HCT116 (cell line): ENCODE data around the gene TRPV5. TPM values are rescaled to one million over a fixed set of nuclear protein-coding genes. Genes with fewer than 3 reads are reported as not detected.
"Not testable (repeated sequence)": the region's sequence is repeated elsewhere in the genome, so short reads cannot be mapped to it uniquely, and the experiment has no call there.

Source experiments
- ATAC-seq: fragments of 200-7000 bp; cut with Tn5 transposase; 2 replicates; pipeline ENCODE4 v1.9.1; 2020; ENCODE audit warnings: mild to moderate bottlenecking, moderate library complexity
- Bru-seq: library from RNA; stranded (reverse); fragments of 400-500 nt; gene quantifications from one replicate; lab custom pipeline; 2021; lab: Mats Ljungman, UMichigan
- BruChase-seq, 2 experiments: library from RNA; stranded (reverse); fragments of 400-500 nt; gene quantifications; one replicate each; lab custom pipeline; 2021; lab: Mats Ljungman, UMichigan
- BruUV-seq: library from RNA; stranded (reverse); fragments of 400-500 nt; replicated peaks from 2 replicates; lab custom pipeline; 2021; lab: Mats Ljungman, UMichigan
- CTCF ChIA-PET: fragments of 300-600 bp; sonication (Branson Sonifier 250); formaldehyde crosslinking; loops from one replicate; lab custom pipeline; 2021; ENCODE audit warnings: antibody characterized with exemption; lab: Charles Lee
- POLR2A ChIA-PET: fragments of 300-600, 350-600 bp; sonication (Branson Sonifier 250); formaldehyde crosslinking; loops from one replicate; lab custom pipeline; 2021; ENCODE audit warnings: antibody characterized with exemption; lab: Charles Lee
- RAD21 ChIA-PET, 2 experiments: fragments of 300-600 bp; sonication (Branson Sonifier 250); formaldehyde crosslinking; loops; one replicate each; lab custom pipeline; 2023; ENCODE audit warnings: low total read pairs in 2 of 2; ENCODE audit not compliant: uncharacterized antibody in 2 of 2, unreplicated experiment in 2 of 2, low non-redundant PET in 1 of 2; lab: Charles Lee
- DNase-seq: peaks from one replicate; pipeline ENCODE4 v3.0.0-alpha.2; 2010; ENCODE audit warnings: low read depth, low spot score
- H2AFZ ChIP-seq: fragments of 200-600 bp; shearing (Covaris generic), sonication (generic); 2 replicates; pipeline ENCODE4 v1.6.1; 2017; ENCODE audit warnings: low read depth, mixed run types, mixed read lengths, antibody characterized with exemption, low read length; ENCODE audit not compliant: poor library complexity, severe bottlenecking
- H3K27ac ChIP-seq: 2 replicates; pipeline ENCODE4 v1.5.1; 2012; ENCODE audit warnings: low read depth, low read length
- H3K27me3 ChIP-seq: fragments of 200-600 bp; sonication (generic); 2 replicates; pipeline ENCODE4 v1.6.1; 2016; ENCODE audit warnings: mixed run types, low read length, mixed read lengths; ENCODE audit not compliant: insufficient read depth
- H3K36me3 ChIP-seq, 2 experiments: fragments of 200-500 bp in 1 of 2; fragments of 200-600 bp in 1 of 2; sonication (Bioruptor generic) in 1 of 2; sonication (generic) in 1 of 2; 2 replicates each; pipeline versions ENCODE4 v1.5.1 to v1.6.1; 2014 to 2016; ENCODE audit warnings: low read length in 2 of 2, inconsistent platforms in 1 of 2, mixed read lengths in 1 of 2, mixed run types in 1 of 2; ENCODE audit not compliant: insufficient read depth in 2 of 2, control insufficient read depth in 1 of 2
- H3K4me1 ChIP-seq, 2 experiments: fragments of 200-600 bp in 1 of 2; sonication (generic) in 1 of 2; 2 replicates each; pipeline versions ENCODE4 v1.5.1 to v1.6.1; 2012 to 2017; ENCODE audit warnings: low read length in 2 of 2, inconsistent platforms in 1 of 2, mild to moderate bottlenecking in 1 of 2, mixed read lengths in 1 of 2, mixed run types in 1 of 2, moderate library complexity in 1 of 2; ENCODE audit not compliant: insufficient read depth in 2 of 2, control insufficient read depth in 1 of 2
- H3K4me2 ChIP-seq: fragments of 200-600 bp; sonication (generic); 2 replicates; pipeline ENCODE4 v1.6.1; 2017; ENCODE audit warnings: mixed run types, low read length, mixed read lengths
- H3K4me3 ChIP-seq, 2 experiments: fragments of 200-600 bp in 1 of 2; sonication (generic) in 1 of 2; replicated peaks in 1 of 2; 2 replicates each; pipeline ENCODE4 v1.5.1; 2011 to 2016; ENCODE audit warnings: low read length in 2 of 2, control low read depth in 1 of 2, low read depth in 1 of 2, mild to moderate bottlenecking in 1 of 2, mixed read lengths in 1 of 2, mixed run types in 1 of 2
- H3K79me2 ChIP-seq: fragments of 200-600 bp; sonication (generic); 2 replicates; pipeline ENCODE4 v1.6.1; 2017; ENCODE audit warnings: mild to moderate bottlenecking, mixed run types, low read length, moderate library complexity, mixed read lengths; ENCODE audit not compliant: insufficient read depth
- H3K9ac ChIP-seq: fragments of 200-600 bp; sonication (generic); 2 replicates; pipeline ENCODE4 v1.6.1; 2016; ENCODE audit warnings: low read length, mixed read lengths
- H3K9me2 ChIP-seq: fragments of 200-600 bp; sonication (generic), shearing (Covaris generic); 2 replicates; pipeline ENCODE4 v1.6.1; 2017; ENCODE audit warnings: mixed run types, mild to moderate bottlenecking, moderate library complexity; ENCODE audit not compliant: insufficient read depth
- H3K9me3 ChIP-seq, 2 experiments: fragments of 200-500 bp in 1 of 2; fragments of 200-600 bp in 1 of 2; sonication (Bioruptor generic) in 1 of 2; sonication (generic) in 1 of 2; 2 replicates each; pipeline ENCODE4 v1.6.1; 2014 to 2017; ENCODE audit warnings: low read length in 2 of 2, mixed read lengths in 2 of 2, inconsistent platforms in 1 of 2, low read depth in 1 of 2, mild to moderate bottlenecking in 1 of 2, mixed run types in 1 of 2, moderate library complexity in 1 of 2; ENCODE audit not compliant: control insufficient read depth in 1 of 2, insufficient read depth in 1 of 2
- H4K20me1 ChIP-seq: fragments of 200-600 bp; sonication (generic), shearing (Covaris generic); 2 replicates; pipeline ENCODE4 v1.6.1; 2017; ENCODE audit warnings: mixed run types, mild to moderate bottlenecking, moderate library complexity; ENCODE audit not compliant: insufficient read depth
- ATF3 ChIP-seq: IDR thresholded peaks from 2 replicates; pipeline ENCODE4 v1.6.1; 2012
- ELF1 ChIP-seq: IDR thresholded peaks from 2 replicates; pipeline ENCODE4 v1.6.1; 2012; ENCODE audit warnings: low read depth, borderline replicate concordance
- EZH2 ChIP-seq: fragments of 200-600 bp; sonication (generic); IDR thresholded peaks from 2 replicates; pipeline ENCODE4 v1.6.1; 2017; ENCODE audit warnings: antibody characterized with exemption, mixed run types
- POLR2A ChIP-seq: IDR thresholded peaks from 2 replicates; pipeline ENCODE4 v1.7.0; 2011; ENCODE audit warnings: borderline replicate concordance; ENCODE audit not compliant: insufficient read depth, insufficient read length; ENCODE audit errors: extremely low read depth
- POLR2AphosphoS5 ChIP-seq: IDR thresholded peaks from 2 replicates; pipeline ENCODE4 v1.6.1; 2011; ENCODE audit warnings: mild to moderate bottlenecking, low read depth, low read length, moderate library complexity
- SP1 ChIP-seq: IDR thresholded peaks from 2 replicates; pipeline ENCODE4 v1.6.1; 2012; ENCODE audit warnings: low read depth
- SRF ChIP-seq: IDR thresholded peaks from 2 replicates; pipeline ENCODE4 v1.6.1; 2012; ENCODE audit warnings: low read depth
- TCF7L2 ChIP-seq: IDR thresholded peaks from 2 replicates; pipeline ENCODE4 v1.7.0; 2011; ENCODE audit warnings: borderline replicate concordance, inconsistent platforms; ENCODE audit not compliant: insufficient read depth, insufficient read length; ENCODE audit errors: extremely low read depth
- YY1 ChIP-seq: IDR thresholded peaks from 2 replicates; pipeline ENCODE4 v1.6.1; 2011; ENCODE audit warnings: low read length, low read depth, moderate library complexity, mild to moderate bottlenecking; ENCODE audit not compliant: insufficient replicate concordance; ENCODE audit errors: extremely low read depth
- intact Hi-C: fragments of 100-400 bp; cut with micrococcal nuclease; formaldehyde crosslinking; loops from 2 replicates; pipeline ENCODE4 v1.10.0; 2022
- long read RNA-seq: library from polyadenylated mRNA; unstranded; transcript quantifications from one replicate; pipeline ENCODE4 v2.0.0, GENCODE V29; 2021; ENCODE audit not compliant: unreplicated experiment
- polyA plus RNA-seq: library from polyadenylated mRNA; unstranded; fragments of >200 nt; gene quantifications from 2 replicates; pipeline ENCODE4 v1.2.1, GENCODE V29; 2012; ENCODE audit warnings: missing spikeins
- total RNA-seq: library from RNA; stranded (reverse); gene quantifications from one replicate; pipeline ENCODE4 v1.2.1, GENCODE V29; 2021; ENCODE audit not compliant: unreplicated experiment
- TF ChIP-seq, protein P1 (sequence below): IDR thresholded peaks from 2 replicates; pipeline ENCODE4 v1.6.1; 2011; ENCODE audit warnings: mild to moderate bottlenecking, low read length, moderate library complexity; ENCODE audit not compliant: insufficient replicate concordance; ENCODE audit errors: extremely low read depth
- TF ChIP-seq, protein P2 (sequence below): IDR thresholded peaks from 2 replicates; pipeline ENCODE4 v1.6.1; 2012
- TF ChIP-seq, protein P3 (sequence below): IDR thresholded peaks from 2 replicates; pipeline ENCODE4 v1.6.1; 2012; ENCODE audit warnings: low read depth

TRPV5 gene
- not detected for total RNA-seq
- not detected in 2 replicates for polyA plus RNA-seq
- Bru-seq, nascent RNA: percentile 15 among the genes with signal in this experiment
- BruChase-seq, experiment 1, labeled RNA remaining after a 6-hour chase: percentile 22 among the genes with signal in this experiment
- percentile 21 among the genes with signal in this experiment for BruChase-seq, experiment 2, labeled RNA remaining after a 2-hour chase
- long read RNA-seq: 0 reads

DNA sequence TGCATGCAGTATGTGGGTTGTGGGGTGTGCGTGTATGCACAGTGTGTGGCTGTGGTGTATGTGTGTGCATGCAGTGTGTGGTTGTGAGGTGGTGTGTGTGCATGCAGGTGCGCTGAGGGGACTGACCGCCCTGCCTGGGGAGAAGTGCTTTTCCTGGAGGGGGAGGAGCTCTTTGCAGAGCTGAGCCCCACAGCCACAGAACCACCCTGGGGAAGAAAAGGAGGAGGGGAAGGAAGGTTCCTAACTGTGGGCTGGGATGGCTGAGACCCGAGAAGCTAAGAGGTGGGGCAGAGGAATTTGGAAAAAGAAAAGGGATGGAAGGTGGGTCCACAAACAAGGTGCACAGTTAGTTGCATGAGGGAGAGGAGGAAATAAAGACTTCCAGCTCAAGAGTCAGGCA, at the start of gene TRPV5:
TSS of gene TRPV5 (minus strand) at position 123 of the 400 bp plus-strand sequence. CDS start 287 bp downstream, outside the sequence.
- BruUV-seq: no TSS peak
- H3K4me1 ChIP-seq: no peaks in the 10 kb centered on the region
- H3K79me2 ChIP-seq: no peaks in the 10 kb centered on the region
- no peaks in the 10 kb centered on the region for H3K9me3 ChIP-seq
- RAD21 ChIA-PET: no interaction called here
- no peak within 1 kb of the TSS for H2AFZ ChIP-seq
- DNase-seq (no peak), ATAC-seq (no peak)
- no peak within 1 kb of the TSS for H3K27ac ChIP-seq
- H3K27me3 ChIP-seq: no peaks in the 10 kb centered on the region
- no peak within 1 kb of the TSS for H3K4me2 ChIP-seq
- no peaks in the 10 kb centered on the region for H3K36me3 ChIP-seq
- POLR2A ChIA-PET: no interaction called here
- no peaks in the 10 kb centered on the region for H3K9me2 ChIP-seq
- CTCF ChIA-PET: no interaction called here
- no peaks in the 10 kb centered on the region for H4K20me1 ChIP-seq
- no peak within 1 kb of the TSS for H3K4me3 ChIP-seq
- intact Hi-C loops: no loop called here
- no peak for TF ChIP-seq SP1
- no peak for TF ChIP-seq ELF1
- TF ChIP-seq TCF7L2: no peak
- TF ChIP-seq, protein P1, sequence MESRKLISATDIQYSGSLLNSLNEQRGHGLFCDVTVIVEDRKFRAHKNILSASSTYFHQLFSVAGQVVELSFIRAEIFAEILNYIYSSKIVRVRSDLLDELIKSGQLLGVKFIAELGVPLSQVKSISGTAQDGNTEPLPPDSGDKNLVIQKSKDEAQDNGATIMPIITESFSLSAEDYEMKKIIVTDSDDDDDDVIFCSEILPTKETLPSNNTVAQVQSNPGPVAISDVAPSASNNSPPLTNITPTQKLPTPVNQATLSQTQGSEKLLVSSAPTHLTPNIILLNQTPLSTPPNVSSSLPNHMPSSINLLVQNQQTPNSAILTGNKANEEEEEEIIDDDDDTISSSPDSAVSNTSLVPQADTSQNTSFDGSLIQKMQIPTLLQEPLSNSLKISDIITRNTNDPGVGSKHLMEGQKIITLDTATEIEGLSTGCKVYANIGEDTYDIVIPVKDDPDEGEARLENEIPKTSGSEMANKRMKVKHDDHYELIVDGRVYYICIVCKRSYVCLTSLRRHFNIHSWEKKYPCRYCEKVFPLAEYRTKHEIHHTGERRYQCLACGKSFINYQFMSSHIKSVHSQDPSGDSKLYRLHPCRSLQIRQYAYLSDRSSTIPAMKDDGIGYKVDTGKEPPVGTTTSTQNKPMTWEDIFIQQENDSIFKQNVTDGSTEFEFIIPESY: no peak
- no peak for TF ChIP-seq POLR2A
- no peak for TF ChIP-seq SRF
- TF ChIP-seq ATF3: no peak
- TF ChIP-seq, protein P2, sequence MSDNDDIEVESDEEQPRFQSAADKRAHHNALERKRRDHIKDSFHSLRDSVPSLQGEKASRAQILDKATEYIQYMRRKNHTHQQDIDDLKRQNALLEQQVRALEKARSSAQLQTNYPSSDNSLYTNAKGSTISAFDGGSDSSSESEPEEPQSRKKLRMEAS: no peak
- no peak for TF ChIP-seq YY1
- TF ChIP-seq, protein P3, sequence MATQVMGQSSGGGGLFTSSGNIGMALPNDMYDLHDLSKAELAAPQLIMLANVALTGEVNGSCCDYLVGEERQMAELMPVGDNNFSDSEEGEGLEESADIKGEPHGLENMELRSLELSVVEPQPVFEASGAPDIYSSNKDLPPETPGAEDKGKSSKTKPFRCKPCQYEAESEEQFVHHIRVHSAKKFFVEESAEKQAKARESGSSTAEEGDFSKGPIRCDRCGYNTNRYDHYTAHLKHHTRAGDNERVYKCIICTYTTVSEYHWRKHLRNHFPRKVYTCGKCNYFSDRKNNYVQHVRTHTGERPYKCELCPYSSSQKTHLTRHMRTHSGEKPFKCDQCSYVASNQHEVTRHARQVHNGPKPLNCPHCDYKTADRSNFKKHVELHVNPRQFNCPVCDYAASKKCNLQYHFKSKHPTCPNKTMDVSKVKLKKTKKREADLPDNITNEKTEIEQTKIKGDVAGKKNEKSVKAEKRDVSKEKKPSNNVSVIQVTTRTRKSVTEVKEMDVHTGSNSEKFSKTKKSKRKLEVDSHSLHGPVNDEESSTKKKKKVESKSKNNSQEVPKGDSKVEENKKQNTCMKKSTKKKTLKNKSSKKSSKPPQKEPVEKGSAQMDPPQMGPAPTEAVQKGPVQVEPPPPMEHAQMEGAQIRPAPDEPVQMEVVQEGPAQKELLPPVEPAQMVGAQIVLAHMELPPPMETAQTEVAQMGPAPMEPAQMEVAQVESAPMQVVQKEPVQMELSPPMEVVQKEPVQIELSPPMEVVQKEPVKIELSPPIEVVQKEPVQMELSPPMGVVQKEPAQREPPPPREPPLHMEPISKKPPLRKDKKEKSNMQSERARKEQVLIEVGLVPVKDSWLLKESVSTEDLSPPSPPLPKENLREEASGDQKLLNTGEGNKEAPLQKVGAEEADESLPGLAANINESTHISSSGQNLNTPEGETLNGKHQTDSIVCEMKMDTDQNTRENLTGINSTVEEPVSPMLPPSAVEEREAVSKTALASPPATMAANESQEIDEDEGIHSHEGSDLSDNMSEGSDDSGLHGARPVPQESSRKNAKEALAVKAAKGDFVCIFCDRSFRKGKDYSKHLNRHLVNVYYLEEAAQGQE: no peak
- TF ChIP-seq EZH2: no peak
- no peak for TF ChIP-seq POLR2AphosphoS5
- TF ChIP-seq, all 23 proteins: peak for 0
- no peak within 1 kb of the TSS for H3K9ac ChIP-seq

- H3K79me2 ChIP-seq, H3K27me3 ChIP-seq, H4K20me1 ChIP-seq, H3K4me3 ChIP-seq, H3K9ac ChIP-seq, H3K9me3 ChIP-seq, BruUV-seq, CTCF ChIA-PET, POLR2A ChIA-PET, H2AFZ ChIP-seq, H3K4me2 ChIP-seq, H3K36me3 ChIP-seq, DNase-seq, ATAC-seq, H3K27ac ChIP-seq, RAD21 ChIA-PET, intact Hi-C loops, H3K4me1 ChIP-seq, H3K9me2 ChIP-seq: not testable (repeated sequence)
Measured at GRCh38 chr7:142978402-142978801, 44.9 kb upstream of the TRPV5 start.
